GM10248 (cell line): ENCODE results near the gene RAD51B.

Experiments used
- CTCF ChIA-PET: fragments of 300-600 bp; sonication (Branson Sonifier 250); formaldehyde crosslinking; extraction: SDS; loops from one replicate; lab custom pipeline; 2021; ENCODE audit warnings: antibody characterized with exemption; lab: Yijun Ruan, JAX
- POLR2A ChIA-PET: fragments of 350-650 bp; sonication (Branson Sonifier 250); formaldehyde crosslinking; extraction: SDS; loops from one replicate; lab custom pipeline; 2020; ENCODE audit warnings: antibody characterized with exemption; lab: Yijun Ruan, JAX
- DNase-seq: peaks from one replicate; pipeline ENCODE4 v3.0.0; 2012; ENCODE audit errors: extremely low spot score
- CTCF ChIP-seq: IDR thresholded peaks from 2 replicates; pipeline ENCODE4 v1.5.1; 2012; ENCODE audit warnings: mild to moderate bottlenecking, low read depth; ENCODE audit errors: extremely low read depth, missing control alignments, control extremely low read depth

Gene RAD51B

GRCh38 chr14:68331426-68331825, 511.8 kb downstream of the RAD51B start:
- POLR2A ChIA-PET = no interaction called here
- no peak for TF ChIP-seq CTCF
- CTCF ChIA-PET = interaction anchor here (1.0 to 2.6 kb wide), 6 partner anchors 9 to 48 kb away, joined by 3 to 13 read pairs (median 4); no protein-coding TSS in a partner anchor
- no peak for DNase-seq

- POLR2A ChIA-PET = no interaction called here
- CTCF ChIA-PET = interaction anchor here (0.8 to 2.6 kb wide), 7 partner anchors 10 to 49 kb away, joined by 3 to 13 read pairs (median 3); no protein-coding TSS in a partner anchor
- no peak for DNase-seq
- no peak for TF ChIP-seq CTCF
Observed at GRCh38 chr14:68331991-68332390, 512.4 kb downstream of the RAD51B start.

GRCh38 chr14:68333262-68333661, 513.7 kb downstream of the RAD51B start:
- ChIA-PET CTCF (interaction anchor here (1.2 to 1.5 kb wide), 2 partner anchors 56 to 76 kb away, joined by 3 read pairs; no protein-coding TSS in a partner anchor), POLR2A (no interaction called here)
- no peak for TF ChIP-seq CTCF
- DNase-seq = no peak

- no peak for TF ChIP-seq CTCF
- ChIA-PET POLR2A (no interaction called here), CTCF (interaction anchor here (0.9 to 1.8 kb wide), 6 partner anchors 12 to 481 kb away, joined by 3 to 6 read pairs (median 4); no protein-coding TSS in a partner anchor)
- no peak for DNase-seq
Observed at GRCh38 chr14:68335312-68335711, 515.7 kb downstream of the RAD51B start.

- TF ChIP-seq CTCF = no peak
- no peak for DNase-seq
- POLR2A ChIA-PET = no interaction called here
- CTCF ChIA-PET = interaction anchor here (0.9 to 1.6 kb wide), 5 partner anchors 19 to 480 kb away, joined by 3 to 6 read pairs (median 3); no protein-coding TSS in a partner anchor
Observed at GRCh38 chr14:68336165-68336564, 516.6 kb downstream of the RAD51B start.

- ChIA-PET CTCF (interaction anchor here (0.9 to 2.0 kb wide), 5 partner anchors 9 to 480 kb away, joined by 3 to 6 read pairs (median 4); no protein-coding TSS in a partner anchor), POLR2A (no interaction called here)
- TF ChIP-seq CTCF = no peak
- DNase-seq = no peak
Observed at GRCh38 chr14:68337279-68337678, 517.7 kb downstream of the RAD51B start.
